ENCODE data around the gene ACSM3.

GRCh38 chr16:20768121-20768520 lies 4.3 kb downstream of the ACSM3 start:
- TF ChIP-seq CTCF (IDR thresholded peaks at IDR 0.05; ENCODE audit: low read length) (no peak), EZH2 (optimal IDR thresholded peaks at IDR 0.05; ENCODE audit: low read depth, low read length) (no peak), EZH2phosphoT487 (IDR thresholded peaks at IDR 0.05; ENCODE audit: low read length) (no peak)
